ENCODE data around the gene PEAK1. TPM values are rescaled to one million over a fixed set of nuclear protein-coding genes. Genes with fewer than 3 reads are reported as not detected.
"Not testable (repeated sequence)": the region's sequence is repeated elsewhere in the genome, so short reads cannot be mapped to it uniquely, and the experiment has no call there.

The PEAK1 gene
- total RNA-seq, 4 donors from 2014 or later: 31.0 to 49.3 (median 35.0) TPM

DNA sequence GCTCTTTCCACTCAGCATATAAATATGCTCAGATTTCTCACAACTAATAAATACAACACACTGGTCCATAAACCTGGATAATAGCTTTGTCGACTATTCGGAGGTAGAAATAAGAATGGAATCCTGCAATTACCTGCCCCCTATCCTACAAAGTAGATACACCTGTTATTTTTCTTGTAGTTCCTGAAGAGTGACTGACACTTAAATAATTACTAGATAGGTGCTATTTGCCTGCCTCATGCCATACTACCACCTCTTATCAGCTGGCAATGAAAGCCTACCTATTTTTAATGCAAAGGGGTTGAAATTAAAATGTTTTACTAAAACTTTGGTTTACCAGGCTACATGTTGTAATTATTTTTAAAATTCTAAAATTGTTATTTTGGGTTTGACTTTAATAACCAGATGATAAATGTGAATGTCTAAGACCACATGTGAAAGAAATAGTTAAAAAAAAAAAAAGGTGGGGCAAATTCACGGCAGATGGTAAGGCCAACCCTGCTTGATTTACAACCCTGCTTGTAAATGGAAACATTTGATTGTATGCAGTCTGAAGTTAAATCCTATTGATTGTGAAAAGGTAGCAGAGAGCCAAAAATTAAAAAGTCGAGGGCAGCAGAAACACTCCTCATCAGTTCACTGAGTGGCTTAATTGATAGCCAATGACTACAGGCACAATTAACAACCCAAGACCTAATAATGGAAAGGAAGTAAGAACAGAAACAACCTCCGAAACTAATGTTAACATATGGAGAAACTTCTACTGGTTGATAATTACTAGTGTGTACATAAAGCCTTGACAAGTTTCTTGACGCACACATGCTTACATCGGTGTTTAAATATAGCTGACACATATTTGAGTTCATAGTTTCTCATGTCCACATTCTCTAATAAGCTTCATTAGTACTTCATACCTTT is 8.9 kb downstream of the PEAK1 start:
- WGBS, 2 donors: 93% methylated on average over 7 of the region's 7 CpGs
- peaks cover 0 to 4% of the 10 kb centered on the region in 2 donors for H3K4me1 ChIP-seq
- H3K36me3 ChIP-seq: no peaks in the 10 kb centered on the region
- no peak overlapping the region for H3K27ac ChIP-seq
- intact Hi-C loops (cut with DNase I): no loop called here
- DNase-seq: no peak
- no peak for TF ChIP-seq POLR2A (IDR thresholded peaks at IDR 0.05)
- TF ChIP-seq, protein P1, sequence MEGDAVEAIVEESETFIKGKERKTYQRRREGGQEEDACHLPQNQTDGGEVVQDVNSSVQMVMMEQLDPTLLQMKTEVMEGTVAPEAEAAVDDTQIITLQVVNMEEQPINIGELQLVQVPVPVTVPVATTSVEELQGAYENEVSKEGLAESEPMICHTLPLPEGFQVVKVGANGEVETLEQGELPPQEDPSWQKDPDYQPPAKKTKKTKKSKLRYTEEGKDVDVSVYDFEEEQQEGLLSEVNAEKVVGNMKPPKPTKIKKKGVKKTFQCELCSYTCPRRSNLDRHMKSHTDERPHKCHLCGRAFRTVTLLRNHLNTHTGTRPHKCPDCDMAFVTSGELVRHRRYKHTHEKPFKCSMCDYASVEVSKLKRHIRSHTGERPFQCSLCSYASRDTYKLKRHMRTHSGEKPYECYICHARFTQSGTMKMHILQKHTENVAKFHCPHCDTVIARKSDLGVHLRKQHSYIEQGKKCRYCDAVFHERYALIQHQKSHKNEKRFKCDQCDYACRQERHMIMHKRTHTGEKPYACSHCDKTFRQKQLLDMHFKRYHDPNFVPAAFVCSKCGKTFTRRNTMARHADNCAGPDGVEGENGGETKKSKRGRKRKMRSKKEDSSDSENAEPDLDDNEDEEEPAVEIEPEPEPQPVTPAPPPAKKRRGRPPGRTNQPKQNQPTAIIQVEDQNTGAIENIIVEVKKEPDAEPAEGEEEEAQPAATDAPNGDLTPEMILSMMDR (IDR thresholded peaks at IDR 0.05): no peak
- no peak overlapping the region for H3K4me3 ChIP-seq (replicated peaks in 1 of 3)
- H3K27me3 ChIP-seq: no peaks in the 10 kb centered on the region
- H3K9me3 ChIP-seq: no peaks in the 10 kb centered on the region

DNA sequence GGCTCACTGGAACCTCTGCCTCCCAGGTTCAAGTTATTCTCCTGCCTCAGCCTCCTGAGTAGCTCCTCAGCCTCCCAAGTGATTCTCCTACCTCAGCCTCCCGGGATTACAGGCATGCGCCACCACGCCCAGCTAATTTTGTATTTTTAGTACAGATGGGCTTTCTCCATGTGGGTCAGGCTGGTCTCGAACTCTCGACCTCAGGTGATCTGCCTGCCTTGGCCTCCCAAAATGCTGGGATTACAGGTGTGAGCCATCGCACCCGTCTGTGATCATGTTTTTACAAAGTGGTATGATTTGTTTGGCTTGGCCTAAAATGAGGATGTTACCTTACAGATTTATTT is 9.8 kb downstream of the PEAK1 start:
- H3K4me3 ChIP-seq (replicated peaks in 1 of 3); H3K36me3 ChIP-seq; H3K27me3 ChIP-seq; DNase-seq; H3K9me3 ChIP-seq; H3K4me1 ChIP-seq; intact Hi-C loops (cut with DNase I); H3K27ac ChIP-seq: not testable (repeated sequence)
- WGBS, 2 donors: 92 to 96% methylated on average over 7 of the region's 7 CpGs

DNA sequence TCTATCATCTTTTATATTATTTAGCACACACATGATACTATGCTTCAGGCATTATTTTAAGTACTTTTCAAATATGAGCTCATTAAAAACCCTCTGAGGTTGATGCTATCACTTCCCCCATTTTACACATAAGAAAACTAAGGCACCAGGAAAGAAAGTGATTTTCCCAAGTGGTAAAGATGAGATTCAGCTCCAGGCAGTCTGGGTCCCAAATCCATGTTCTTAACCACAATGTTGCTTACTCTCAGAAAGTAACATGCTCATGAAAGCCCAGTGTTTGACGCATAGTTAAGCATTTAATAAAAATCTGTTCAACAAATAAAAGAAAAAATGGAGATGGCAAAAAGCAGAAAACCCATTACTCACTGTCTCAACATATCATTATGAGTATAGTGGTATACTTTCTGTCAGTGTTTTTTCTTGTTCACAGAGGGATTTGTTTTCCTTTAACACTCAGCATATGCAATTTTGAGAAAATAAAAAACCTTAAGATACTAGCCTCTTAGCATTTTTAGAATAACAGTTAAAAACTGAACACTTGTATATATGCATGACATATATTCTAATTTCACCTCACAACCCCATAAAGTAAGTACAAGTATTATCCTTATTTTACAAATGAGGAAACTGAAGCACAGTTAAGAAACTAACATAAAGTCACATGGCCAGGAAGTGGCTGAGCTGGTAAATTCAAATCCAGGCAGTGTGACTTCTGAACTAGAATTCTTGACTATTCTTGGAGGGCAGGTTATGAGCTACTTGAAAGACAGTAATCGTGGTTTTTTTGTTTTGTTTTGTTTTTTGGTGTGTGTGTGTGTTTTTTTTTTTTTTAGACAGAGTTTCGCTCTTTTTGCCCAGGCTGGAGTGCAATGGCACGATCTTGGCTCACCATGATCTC is 10.4 kb downstream of the PEAK1 start:
- no peak for TF ChIP-seq POLR2A (IDR thresholded peaks at IDR 0.05)
- WGBS, 2 donors: 75 to 76% methylated on average over 4 of the region's 4 CpGs
- Histone ChIP-seq H3K4me1 (peaks cover 0 to 4% of the 10 kb centered on the region in 2 donors), H3K27ac (no peak overlapping the region), H3K4me3 (replicated peaks in 1 of 3) (no peak overlapping the region), H3K9me3 (no peaks in the 10 kb centered on the region), H3K36me3 (no peaks in the 10 kb centered on the region), H3K27me3 (no peaks in the 10 kb centered on the region)
- intact Hi-C loops (cut with DNase I): no loop called here
- no peak for DNase-seq

DNA sequence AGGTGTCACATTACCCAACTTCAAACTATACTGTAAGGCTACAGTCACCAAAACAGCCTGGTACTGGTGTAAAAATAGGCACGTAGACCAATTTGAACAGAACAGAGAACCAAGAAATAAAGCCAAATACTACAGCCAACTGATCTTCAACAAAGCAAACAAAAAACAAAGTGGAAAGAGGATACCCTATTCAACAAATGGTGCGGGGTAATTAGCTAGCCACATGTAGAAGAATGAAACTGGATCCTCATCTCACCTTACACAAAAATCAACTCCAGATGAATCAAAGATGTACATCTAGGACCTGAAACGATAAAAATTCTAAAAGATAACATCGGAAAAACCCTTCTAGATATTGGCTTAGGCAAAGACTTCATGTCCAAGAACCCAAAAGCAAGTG is 13.1 kb downstream of the PEAK1 start:
- 95 to 96% methylated on average over 4 of the region's 4 CpGs for WGBS, 2 donors
- intact Hi-C loops (cut with DNase I): no loop called here
- no peak for TF ChIP-seq POLR2A (IDR thresholded peaks at IDR 0.05)
- TF ChIP-seq, protein P1 (IDR thresholded peaks at IDR 0.05): no peak

DNA sequence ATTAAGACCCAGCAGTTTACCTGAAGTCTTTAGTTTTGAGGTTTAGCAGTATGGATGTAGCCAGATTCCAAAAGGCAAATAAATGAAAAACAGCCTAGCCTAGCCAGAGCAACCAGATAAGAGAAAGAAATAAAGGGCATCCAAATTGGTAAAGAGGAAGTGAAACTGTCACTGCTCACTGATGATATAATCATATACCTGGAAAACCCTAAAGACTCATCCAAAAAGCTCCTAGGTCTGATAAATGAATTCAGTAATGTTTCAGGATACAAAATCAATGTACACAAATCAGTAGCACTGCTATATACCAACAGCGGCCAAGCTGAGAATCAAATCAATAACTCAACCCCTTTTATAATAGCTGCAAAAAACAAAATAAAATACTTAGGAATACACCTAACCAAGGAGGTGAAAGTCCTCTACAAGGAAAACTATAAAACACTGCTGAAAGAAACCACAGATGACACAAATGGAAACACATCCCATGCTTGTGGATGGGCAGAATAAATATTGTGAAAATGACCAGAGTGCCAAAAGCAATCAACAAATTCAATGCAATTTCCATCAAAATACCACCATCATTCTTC is 13.6 kb downstream of the PEAK1 start:
- intact Hi-C loops (cut with DNase I); H3K27ac ChIP-seq; H3K36me3 ChIP-seq; H3K27me3 ChIP-seq; H3K4me3 ChIP-seq (replicated peaks in 1 of 3); H3K4me1 ChIP-seq; DNase-seq; H3K9me3 ChIP-seq: not testable (repeated sequence)
- 94 to 98% methylated on average over 1 of the region's 1 CpG for WGBS, 2 donors

More for the DNA sequence above, 13.1 kb downstream of the PEAK1 start:
- Histone ChIP-seq H3K27ac (no peak overlapping the region), H3K9me3 (no peaks in the 10 kb centered on the region), H3K4me3 (replicated peaks in 1 of 3) (no peak overlapping the region), H3K27me3 (no peaks in the 10 kb centered on the region), H3K4me1 (no peaks in the 10 kb centered on the region), H3K36me3 (no peaks in the 10 kb centered on the region)
- DNase-seq: no peak

DNA sequence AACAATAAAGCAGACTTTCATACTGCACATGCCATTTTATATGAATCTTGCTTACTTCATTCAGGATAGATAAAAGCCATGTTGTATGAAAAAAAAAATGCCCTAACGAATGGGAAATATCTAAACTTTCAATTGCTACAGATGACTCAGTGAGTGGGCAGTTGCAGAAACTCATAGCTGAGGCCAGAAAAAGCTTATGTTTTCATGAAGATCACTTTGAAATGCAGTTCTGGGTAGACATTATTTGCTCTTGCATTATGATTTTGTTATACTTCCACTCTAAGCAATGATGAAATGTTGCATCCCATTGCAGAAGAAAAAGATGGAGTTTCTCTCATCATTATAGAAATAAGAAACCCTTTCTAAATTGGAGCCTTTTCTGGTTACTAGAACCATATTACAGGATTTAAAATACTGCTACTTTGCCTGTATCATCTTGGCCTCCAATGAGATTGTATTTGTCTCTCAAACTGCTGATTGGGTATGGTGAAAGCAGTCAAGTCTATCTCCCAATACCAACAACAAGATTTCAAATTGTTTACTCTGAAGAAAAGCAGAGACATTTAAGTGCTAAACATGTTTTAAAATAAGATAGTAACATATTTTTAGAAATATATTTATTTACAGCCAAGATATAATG is 17.0 kb downstream of the PEAK1 start:
- intact Hi-C loops (cut with DNase I): no loop called here
- DNase-seq: no peak
- TF ChIP-seq POLR2A (IDR thresholded peaks at IDR 0.05): no peak
- TF ChIP-seq, protein P1 (IDR thresholded peaks at IDR 0.05): no peak
- WGBS, 2 donors: 64 to 85% methylated on average over 1 of the region's 1 CpG
- Histone ChIP-seq H3K36me3 (no peaks in the 10 kb centered on the region), H3K4me3 (replicated peaks in 1 of 3) (no peak overlapping the region), H3K9me3 (no peaks in the 10 kb centered on the region), H3K27ac (no peak overlapping the region), H3K27me3 (no peaks in the 10 kb centered on the region), H3K4me1 (no peaks in the 10 kb centered on the region)
